H4 (cell line): ENCODE data around the gene OR5K2. TPM values are rescaled to one million over a fixed set of nuclear protein-coding genes. Genes with fewer than 3 reads are reported as not detected.
A peak's percentile ranks its signal among the peaks of the same experiment; 100 is the strongest.

Experiments
- DNase-seq: peaks from one replicate; pipeline ENCODE4 v3.0.0-alpha.2; 2015; ENCODE audit warnings: low spot score
- total RNA-seq: library from RNA; depleted of rRNA; stranded (reverse); fragments of >200 nt; shearing (Covaris generic); gene quantifications from 2 replicates; pipeline ENCODE4 v1.2.3, GENCODE V29; 2014; rRNA removed

OR5K2 gene
- total RNA-seq, 1 experiment from 2014 or later, result not detected

- peak; percentile 90 for DNase-seq
Measured at GRCh38 chr3:98522544-98523281, 25.2 kb downstream of the OR5K2 start, which contains the start of gene CLDND1. Gene CLDND1, minus strand, starts transcription at chr3:98522902. Its CDS starts 1,478 bp downstream, at chr3:98521424.

GRCh38 chr3:98525494-98525893, 28.0 kb downstream of the OR5K2 start:
- no peak for DNase-seq

GRCh38 chr3:98528474-98529346, 31.2 kb downstream of the OR5K2 start:
- no peak for DNase-seq

GRCh38 chr3:98529856-98530459, 32.5 kb downstream of the OR5K2 start:
- no peak for DNase-seq

GRCh38 chr3:98530676-98531075, 33.2 kb downstream of the OR5K2 start:
- DNase-seq, result no peak

GRCh38 chr3:98531622-98532274, 34.3 kb downstream of the OR5K2 start, which contains the start of gene GPR15:
Gene GPR15, plus strand, starts transcription at chr3:98531978. Its CDS starts 56 bp downstream, at chr3:98532034.
- DNase-seq, result no peak

- no peak for DNase-seq
Measured at GRCh38 chr3:98532275-98532637, 34.8 kb downstream of the OR5K2 start.

- DNase-seq, result no peak
Measured at GRCh38 chr3:98532709-98533571, 35.5 kb downstream of the OR5K2 start.

- DNase-seq, result no peak
Measured at GRCh38 chr3:98534168-98534567, 36.7 kb downstream of the OR5K2 start.

GRCh38 chr3:98534734-98535133, 37.3 kb downstream of the OR5K2 start:
- no peak for DNase-seq

GRCh38 chr3:98536456-98537017, 39.1 kb downstream of the OR5K2 start:
- no peak for DNase-seq

- no peak for DNase-seq
Measured at GRCh38 chr3:98540346-98540745, 42.9 kb downstream of the OR5K2 start.

GRCh38 chr3:98541695-98542094, 44.2 kb downstream of the OR5K2 start:
- no peak for DNase-seq

- DNase-seq, result no peak
Measured at GRCh38 chr3:98542623-98543022, 45.1 kb downstream of the OR5K2 start.

GRCh38 chr3:98545940-98546339, 48.5 kb downstream of the OR5K2 start:
- DNase-seq, result no peak

Other genes with a start within 250 kb of the OR5K2 start
- gene OR5H6, start 233.4 kb upstream of the OR5K2 start, total RNA-seq, result not detected in 2 replicates
- not detected in 2 replicates for gene OR5H2, start 215.2 kb upstream of the OR5K2 start, total RNA-seq
- not detected in 2 replicates for gene OR5K4, start 143.8 kb upstream of the OR5K2 start, total RNA-seq
- not detected in 2 replicates for gene OR5K3, start 107.0 kb upstream of the OR5K2 start, total RNA-seq
- not detected in 2 replicates for gene OR5K1, start 34.5 kb upstream of the OR5K2 start, total RNA-seq
- gene CLDND1, start 25.2 kb downstream of the OR5K2 start, total RNA-seq, result 86.1 and 200 TPM in 2 replicates
- 0.06 TPM in 1 of 2 replicates, not detected in the other for gene GPR15, start 34.3 kb downstream of the OR5K2 start, total RNA-seq
- gene CPOX, start 95.9 kb downstream of the OR5K2 start, total RNA-seq, result 31.6 and 39.9 TPM in 2 replicates